Activated CD8-positive, alpha-beta T cell treated with anti-CD3 and anti-CD28 coated beads for 36 hours (primary cell): ENCODE data around the gene MAST4. TPM values are rescaled to one million over a fixed set of nuclear protein-coding genes. Genes with fewer than 3 reads are reported as not detected.

Source experiments
- ATAC-seq: fragments of 200-7000 bp; cut with Tn5 transposase; one replicate; pipeline ENCODE4 v1.10.0; 2021; ENCODE audit warnings: mild to moderate bottlenecking, moderate library complexity
- CTCF ChIA-PET: fragments of 350-600 bp; sonication (Branson Sonifier 250); formaldehyde crosslinking; loops from one replicate; lab custom pipeline; 2021; ENCODE audit warnings: antibody characterized with exemption; lab: Charles Lee
- POLR2A ChIA-PET: fragments of 350-600 bp; sonication (Branson Sonifier 250); formaldehyde crosslinking; loops from one replicate; lab custom pipeline; 2021; ENCODE audit warnings: antibody characterized with exemption; lab: Charles Lee
- DNase-seq: peaks from one replicate; pipeline ENCODE4 v3.0.0-alpha.2; 2020
- H3K27ac Mint-ChIP-seq: one replicate; pipeline ENCODE4 v1.8.0; 2021; ENCODE audit warnings: mild to moderate bottlenecking, mixed read lengths
- H3K27me3 Mint-ChIP-seq: one replicate; pipeline ENCODE4 v1.8.0; 2021; ENCODE audit warnings: mixed read lengths
- H3K36me3 Mint-ChIP-seq: one replicate; pipeline ENCODE4 v1.8.0; 2021; ENCODE audit warnings: low read depth, mixed read lengths
- H3K4me1 Mint-ChIP-seq: one replicate; pipeline ENCODE4 v1.8.0; 2021; ENCODE audit warnings: low read depth, mixed read lengths
- H3K4me3 Mint-ChIP-seq: one replicate; pipeline ENCODE4 v1.8.0; 2021; ENCODE audit warnings: mild to moderate bottlenecking, moderate library complexity, mixed read lengths
- H3K9me3 Mint-ChIP-seq: one replicate; pipeline ENCODE4 v1.8.0; 2021; ENCODE audit warnings: mixed read lengths
- intact Hi-C: fragments of 100-400 bp; cut with micrococcal nuclease; formaldehyde crosslinking; loops from one replicate; pipeline ENCODE4 v1.10.0; 2022
- total RNA-seq, 2 experiments: library from RNA; stranded (reverse); gene quantifications; one replicate each; pipeline ENCODE4 v1.2.3, GENCODE V29; 2021
- TF ChIP-seq, protein P1 (sequence below): fragments of 200-600 bp; IDR thresholded peaks from one replicate; pipeline ENCODE4 v1.8.0; 2022; ENCODE audit warnings: antibody characterized with exemption, mild to moderate bottlenecking

The MAST4 gene
- total RNA-seq, 2 experiments from 2014 or later, result 7.6 to 10.0 TPM

DNA sequence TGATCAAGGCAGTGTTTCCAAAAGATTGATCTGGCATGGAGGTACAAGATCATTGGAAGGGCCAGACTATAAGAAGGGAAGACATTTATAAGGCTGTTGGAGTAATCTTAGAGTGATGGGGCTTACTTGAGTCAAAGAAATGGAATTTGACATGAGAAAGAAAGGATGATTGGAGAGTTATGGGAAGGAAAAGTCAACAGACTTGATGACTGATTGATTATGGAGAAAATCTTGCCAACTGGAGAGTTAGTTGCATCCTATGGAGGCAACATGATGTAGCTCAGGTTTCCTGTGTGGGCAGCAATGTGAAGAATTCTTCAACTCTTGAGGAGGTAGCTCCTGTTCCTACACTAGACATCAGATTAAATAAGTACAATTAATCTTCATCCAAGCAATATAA is 10.9 kb upstream of the MAST4 start:
- no peak for ATAC-seq
- H3K36me3 Mint-ChIP-seq, result no peaks in the 10 kb centered on the region
- H3K4me3 Mint-ChIP-seq, result no peak overlapping the region
- H3K9me3 Mint-ChIP-seq, result no peaks in the 10 kb centered on the region
- TF ChIP-seq, protein P1, sequence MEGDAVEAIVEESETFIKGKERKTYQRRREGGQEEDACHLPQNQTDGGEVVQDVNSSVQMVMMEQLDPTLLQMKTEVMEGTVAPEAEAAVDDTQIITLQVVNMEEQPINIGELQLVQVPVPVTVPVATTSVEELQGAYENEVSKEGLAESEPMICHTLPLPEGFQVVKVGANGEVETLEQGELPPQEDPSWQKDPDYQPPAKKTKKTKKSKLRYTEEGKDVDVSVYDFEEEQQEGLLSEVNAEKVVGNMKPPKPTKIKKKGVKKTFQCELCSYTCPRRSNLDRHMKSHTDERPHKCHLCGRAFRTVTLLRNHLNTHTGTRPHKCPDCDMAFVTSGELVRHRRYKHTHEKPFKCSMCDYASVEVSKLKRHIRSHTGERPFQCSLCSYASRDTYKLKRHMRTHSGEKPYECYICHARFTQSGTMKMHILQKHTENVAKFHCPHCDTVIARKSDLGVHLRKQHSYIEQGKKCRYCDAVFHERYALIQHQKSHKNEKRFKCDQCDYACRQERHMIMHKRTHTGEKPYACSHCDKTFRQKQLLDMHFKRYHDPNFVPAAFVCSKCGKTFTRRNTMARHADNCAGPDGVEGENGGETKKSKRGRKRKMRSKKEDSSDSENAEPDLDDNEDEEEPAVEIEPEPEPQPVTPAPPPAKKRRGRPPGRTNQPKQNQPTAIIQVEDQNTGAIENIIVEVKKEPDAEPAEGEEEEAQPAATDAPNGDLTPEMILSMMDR, result no peak
- H3K27me3 Mint-ChIP-seq, result peaks cover 17% of the 10 kb centered on the region
- no peak overlapping the region for H3K27ac Mint-ChIP-seq
- no peaks in the 10 kb centered on the region for H3K4me1 Mint-ChIP-seq
- DNase-seq, result no peak
- ChIA-PET POLR2A (no interaction called here), CTCF (no interaction called here)
- intact Hi-C loops, result no loop called here

DNA sequence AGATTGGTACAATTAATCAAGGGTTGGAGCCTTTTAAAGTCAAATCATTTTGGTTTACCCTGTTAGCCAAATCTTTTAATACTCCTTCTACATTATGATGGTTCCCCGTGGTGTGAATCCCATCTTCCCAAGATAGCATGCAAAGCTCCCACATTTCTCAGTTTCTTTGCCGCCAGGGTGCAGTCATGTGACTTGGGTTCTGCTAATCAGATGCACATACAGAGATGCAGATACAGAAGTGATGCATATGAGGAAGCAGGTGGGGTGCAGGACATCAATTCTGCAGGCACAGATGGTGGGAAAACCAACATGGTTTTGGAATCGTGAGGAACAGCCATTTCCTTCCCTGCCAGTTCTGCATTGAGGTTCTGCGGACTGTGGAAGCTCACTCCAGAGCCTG is 8.4 kb upstream of the MAST4 start:
- H3K9me3 Mint-ChIP-seq, result no peaks in the 10 kb centered on the region
- H3K27ac Mint-ChIP-seq, result no peak overlapping the region
- no peak for ATAC-seq
- no peak for DNase-seq
- no peaks in the 10 kb centered on the region for H3K4me1 Mint-ChIP-seq
- ChIA-PET CTCF (no interaction called here), POLR2A (interaction anchor here (0.6 kb wide), 1 partner anchor 12 kb away, joined by 3 read pairs; no protein-coding TSS in a partner anchor)
- H3K4me3 Mint-ChIP-seq, result no peak overlapping the region
- no peaks in the 10 kb centered on the region for H3K36me3 Mint-ChIP-seq
- intact Hi-C loops, result no loop called here
- TF ChIP-seq, protein P1, result no peak
- H3K27me3 Mint-ChIP-seq, result peaks cover 23% of the 10 kb centered on the region

DNA sequence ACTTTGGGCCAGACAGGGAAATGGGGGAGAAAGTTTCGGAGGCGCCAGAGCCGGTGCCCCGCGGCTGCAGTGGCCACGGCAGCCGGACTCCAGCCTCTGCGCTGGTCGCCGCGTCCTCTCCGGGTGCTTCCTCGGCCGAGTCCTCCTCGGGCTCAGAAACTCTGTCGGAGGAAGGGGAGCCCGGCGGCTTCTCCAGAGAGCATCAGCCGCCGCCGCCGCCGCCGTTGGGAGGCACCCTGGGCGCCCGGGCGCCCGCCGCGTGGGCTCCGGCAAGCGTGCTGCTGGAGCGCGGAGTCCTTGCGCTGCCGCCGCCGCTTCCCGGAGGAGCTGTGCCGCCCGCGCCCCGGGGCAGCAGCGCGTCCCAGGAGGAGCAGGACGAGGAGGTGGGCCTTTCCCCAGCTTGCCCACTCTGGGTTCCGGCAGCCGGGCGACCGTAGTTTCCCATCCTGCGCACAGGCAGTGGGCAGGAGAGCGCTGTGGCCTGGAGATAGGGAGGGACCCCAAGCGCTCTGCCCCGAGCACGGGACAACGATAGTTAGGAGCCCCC is 516 bp downstream of the MAST4 start:
- peaks cover 71% of the 10 kb centered on the region for H3K27me3 Mint-ChIP-seq
- TF ChIP-seq, protein P1, result no peak
- no peak overlapping the region for H3K27ac Mint-ChIP-seq
- H3K36me3 Mint-ChIP-seq, result no peaks in the 10 kb centered on the region
- intact Hi-C loops, result no loop called here
- ChIA-PET CTCF (no interaction called here), POLR2A (no interaction called here)
- DNase-seq, result peak; percentile 5
- H3K4me1 Mint-ChIP-seq, result peaks cover 8% of the 10 kb centered on the region
- peak; percentile 40 for ATAC-seq
- H3K9me3 Mint-ChIP-seq, result no peaks in the 10 kb centered on the region
- H3K4me3 Mint-ChIP-seq, result peak overlapping the region; percentile 68

DNA sequence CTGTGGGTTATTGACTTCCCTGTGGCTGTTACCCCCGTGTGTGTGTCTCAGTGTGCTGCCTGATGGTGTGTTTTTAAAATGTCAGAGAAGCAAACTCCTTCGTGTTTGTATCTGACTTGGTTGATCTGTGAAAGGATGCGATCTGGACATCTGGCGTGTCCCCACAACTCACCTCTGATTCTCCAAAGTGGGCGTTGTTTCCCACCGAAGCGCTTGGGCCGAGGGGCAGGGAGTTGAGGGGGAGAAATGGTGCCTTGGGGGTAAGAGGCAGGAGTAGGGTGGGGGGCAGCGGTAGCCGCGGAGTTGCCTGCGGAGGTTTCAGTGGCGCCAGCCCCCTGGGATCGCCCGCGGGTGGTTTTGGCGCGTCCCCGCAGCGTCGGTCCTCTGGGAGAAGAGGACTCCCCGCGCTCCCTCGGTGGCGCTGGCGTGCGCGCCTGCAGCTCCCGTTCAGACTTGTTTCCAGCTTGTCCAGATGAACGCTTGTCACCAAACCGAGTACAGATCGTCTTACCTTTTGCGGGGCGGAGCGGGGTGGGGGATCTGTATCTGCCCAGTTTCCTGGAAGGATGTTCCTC is 1.1 kb downstream of the MAST4 start:
- ChIA-PET CTCF (no interaction called here), POLR2A (no interaction called here)
- peak overlapping the region; percentile 68 for H3K4me3 Mint-ChIP-seq
- TF ChIP-seq, protein P1, result no peak
- H3K27me3 Mint-ChIP-seq, result peaks cover 68% of the 10 kb centered on the region
- DNase-seq, result no peak
- peaks cover 8% of the 10 kb centered on the region for H3K4me1 Mint-ChIP-seq
- H3K9me3 Mint-ChIP-seq, result no peaks in the 10 kb centered on the region
- H3K36me3 Mint-ChIP-seq, result no peaks in the 10 kb centered on the region
- no peak for ATAC-seq
- intact Hi-C loops, result no loop called here
- H3K27ac Mint-ChIP-seq, result no peak overlapping the region

DNA sequence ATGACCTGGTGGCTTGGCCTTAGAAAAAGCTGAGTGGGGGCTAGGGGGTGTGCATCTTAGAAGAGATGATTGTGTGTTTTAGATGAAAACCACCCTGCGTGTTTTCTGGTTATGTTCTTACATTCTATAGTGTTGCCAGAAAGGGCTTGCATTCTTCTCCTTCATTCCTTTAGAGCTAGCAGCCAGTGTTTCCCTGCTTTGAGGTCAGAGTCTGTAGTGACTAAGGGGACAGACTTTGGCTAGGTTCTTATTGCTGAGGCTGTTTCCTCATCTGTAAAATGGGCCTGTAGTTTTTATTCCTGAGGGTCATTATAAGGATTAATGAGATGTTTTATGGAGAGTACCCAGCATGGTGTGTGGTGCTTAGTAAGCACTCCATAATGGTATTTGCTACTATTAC is 6.4 kb downstream of the MAST4 start:
- ChIA-PET CTCF (no interaction called here), POLR2A (no interaction called here)
- DNase-seq (no peak), ATAC-seq (no peak)
- Mint-ChIP-seq H3K4me3 (no peak overlapping the region), H3K4me1 (peaks cover 2% of the 10 kb centered on the region), H3K27ac (no peak overlapping the region), H3K36me3 (no peaks in the 10 kb centered on the region), H3K9me3 (no peaks in the 10 kb centered on the region), H3K27me3 (peaks cover 45% of the 10 kb centered on the region)
- intact Hi-C loops, result no loop called here
- TF ChIP-seq, protein P1, result no peak
